Measurements from ENCODE around the gene PCDHGA4.
"Not testable (repeated sequence)": the region's sequence is repeated elsewhere in the genome, so short reads cannot be mapped to it uniquely, and the experiment has no call there.

Gene PCDHGA4

DNA sequence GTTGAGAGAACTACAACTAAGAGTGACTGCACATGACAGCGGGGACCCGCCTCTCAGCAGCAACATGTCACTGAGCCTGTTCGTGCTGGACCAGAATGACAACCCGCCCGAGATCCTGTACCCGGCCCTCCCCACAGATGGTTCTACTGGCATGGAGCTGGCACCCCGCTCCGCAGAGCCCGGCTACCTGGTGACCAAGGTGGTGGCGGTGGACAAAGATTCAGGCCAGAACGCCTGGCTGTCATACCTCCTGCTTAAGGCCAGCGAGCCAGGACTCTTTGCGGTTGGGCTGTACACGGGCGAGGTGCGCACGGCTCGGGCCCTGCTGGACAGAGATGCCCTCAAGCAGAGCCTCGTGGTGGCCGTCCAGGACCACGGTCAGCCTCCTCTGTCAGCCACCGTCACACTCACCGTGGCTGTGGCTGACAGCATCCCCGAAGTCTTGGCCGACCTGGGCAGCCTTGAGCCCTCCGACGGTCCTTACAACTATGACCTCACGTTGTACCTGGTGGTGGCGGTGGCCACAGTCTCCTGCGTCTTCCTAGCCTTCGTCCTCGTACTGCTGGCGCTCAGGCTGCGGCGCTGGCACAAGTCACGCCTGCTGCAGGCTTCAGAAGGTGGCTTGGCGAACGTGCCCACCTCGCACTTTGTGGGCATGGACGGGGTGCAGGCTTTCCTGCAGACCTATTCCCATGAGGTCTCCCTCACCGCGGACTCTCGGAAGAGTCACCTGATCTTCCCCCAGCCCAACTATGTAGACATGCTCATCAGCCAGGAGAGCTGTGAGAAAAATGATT, 29.8 kb downstream of the PCDHGA4 start:
- DNase-seq = no peak

DNA sequence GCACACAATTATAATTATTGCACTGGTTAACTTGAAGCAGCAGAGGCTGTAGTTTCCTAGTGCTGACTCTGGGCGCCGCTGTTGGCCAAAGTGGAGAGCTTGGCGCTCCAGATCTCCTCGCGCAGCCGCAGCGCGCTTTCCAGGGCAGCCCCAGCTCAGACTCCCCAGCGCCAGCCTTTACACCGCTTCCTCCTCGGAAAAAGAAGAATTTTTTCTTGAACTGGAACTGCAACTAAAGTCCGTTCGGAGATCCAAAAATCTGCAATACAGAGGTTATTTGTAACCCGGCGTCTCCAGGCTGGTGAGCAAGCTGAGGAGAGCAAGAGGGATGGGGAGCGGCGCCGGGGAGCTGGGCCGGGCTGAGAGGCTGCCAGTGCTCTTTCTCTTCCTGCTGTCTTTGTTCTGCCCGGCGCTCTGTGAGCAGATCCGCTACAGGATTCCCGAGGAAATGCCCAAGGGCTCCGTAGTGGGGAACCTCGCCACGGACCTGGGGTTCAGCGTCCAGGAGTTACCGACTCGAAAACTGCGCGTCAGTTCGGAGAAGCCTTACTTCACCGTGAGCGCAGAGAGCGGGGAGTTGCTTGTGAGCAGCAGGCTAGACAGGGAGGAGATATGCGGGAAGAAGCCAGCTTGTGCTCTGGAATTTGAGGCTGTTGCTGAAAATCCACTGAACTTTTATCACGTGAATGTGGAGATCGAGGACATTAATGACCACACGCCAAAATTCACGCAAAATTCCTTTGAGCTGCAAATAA, 32.9 kb downstream of the PCDHGA4 start, which contains the start of gene PCDHGB4:
TSS of gene PCDHGB4 (plus strand) at position 142 of the 755 bp plus-strand sequence. CDS start at position 329, 187 bp downstream.
- DNase-seq = not testable (repeated sequence)

DNA sequence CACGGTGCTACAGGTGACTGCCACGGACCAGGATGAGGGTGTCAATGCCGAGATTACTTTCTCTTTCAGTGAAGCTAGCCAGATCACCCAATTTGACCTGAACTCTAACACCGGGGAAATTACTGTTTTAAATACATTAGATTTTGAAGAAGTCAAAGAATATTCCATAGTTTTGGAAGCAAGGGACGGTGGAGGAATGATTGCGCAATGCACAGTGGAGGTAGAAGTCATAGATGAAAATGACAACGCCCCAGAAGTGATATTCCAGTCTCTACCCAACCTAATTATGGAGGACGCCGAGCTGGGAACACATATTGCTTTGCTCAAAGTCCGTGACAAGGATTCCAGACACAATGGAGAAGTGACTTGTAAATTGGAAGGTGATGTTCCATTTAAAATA, 33.8 kb downstream of the PCDHGA4 start:
- no peak for DNase-seq

- DNase-seq = no peak
These were observed 34.6 kb downstream of the PCDHGA4 start for GRCh38 chr5:141389153-141390042.

DNA sequence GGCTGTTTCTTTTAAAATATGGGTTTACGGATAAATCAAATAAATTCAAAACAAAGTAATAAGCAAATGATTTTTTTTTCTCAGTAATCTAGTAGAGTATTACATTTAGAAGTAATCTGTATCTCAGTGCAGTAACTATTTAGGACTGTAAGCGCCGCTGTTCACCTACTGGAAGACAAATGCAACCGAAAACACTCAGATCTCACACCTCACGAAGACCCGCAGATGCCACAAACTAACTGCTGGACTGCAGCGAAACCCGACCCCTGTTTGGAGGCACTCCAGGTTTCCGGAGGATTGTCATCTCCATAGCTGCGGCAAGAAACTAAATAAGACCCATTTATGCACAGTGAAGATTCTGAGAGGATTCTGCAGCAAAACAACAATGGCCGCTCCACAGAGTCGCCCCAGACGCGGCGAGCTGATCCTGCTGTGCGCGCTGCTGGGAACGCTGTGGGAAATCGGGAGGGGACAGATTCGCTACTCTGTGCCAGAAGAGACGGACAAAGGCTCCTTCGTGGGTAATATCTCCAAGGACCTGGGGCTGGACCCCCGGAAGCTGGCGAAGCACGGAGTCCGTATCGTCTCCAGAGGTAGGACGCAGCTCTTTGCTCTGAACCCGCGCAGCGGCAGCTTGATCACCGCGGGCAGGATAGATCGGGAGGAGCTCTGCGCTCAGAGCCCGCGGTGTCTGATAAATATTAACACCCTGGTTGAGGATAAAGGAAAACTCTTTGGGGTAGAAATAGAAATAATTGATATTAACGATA, 37.8 kb downstream of the PCDHGA4 start, which contains the start of gene PCDHGA8:
TSS of gene PCDHGA8 (plus strand) at position 205 of the 770 bp plus-strand sequence. CDS start at position 386, 181 bp downstream.
- no peak for DNase-seq

DNA sequence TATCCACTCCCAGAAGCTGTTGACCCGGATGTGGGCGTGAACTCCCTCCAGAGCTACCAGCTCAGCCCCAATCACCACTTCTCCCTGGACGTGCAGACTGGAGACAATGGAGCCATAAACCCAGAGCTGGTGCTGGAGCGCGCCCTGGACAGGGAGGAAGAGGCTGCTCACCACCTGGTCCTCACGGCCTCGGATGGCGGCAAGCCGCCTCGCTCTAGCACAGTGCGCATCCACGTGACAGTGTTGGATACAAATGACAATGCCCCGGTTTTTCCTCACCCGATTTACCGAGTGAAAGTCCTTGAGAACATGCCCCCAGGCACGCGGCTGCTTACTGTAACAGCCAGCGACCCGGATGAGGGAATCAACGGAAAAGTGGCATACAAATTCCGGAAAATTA, 38.4 kb downstream of the PCDHGA4 start:
- DNase-seq = no peak

GRCh38 chr5:141394401-141395187, 39.8 kb downstream of the PCDHGA4 start:
- DNase-seq = not testable (repeated sequence)

DNA sequence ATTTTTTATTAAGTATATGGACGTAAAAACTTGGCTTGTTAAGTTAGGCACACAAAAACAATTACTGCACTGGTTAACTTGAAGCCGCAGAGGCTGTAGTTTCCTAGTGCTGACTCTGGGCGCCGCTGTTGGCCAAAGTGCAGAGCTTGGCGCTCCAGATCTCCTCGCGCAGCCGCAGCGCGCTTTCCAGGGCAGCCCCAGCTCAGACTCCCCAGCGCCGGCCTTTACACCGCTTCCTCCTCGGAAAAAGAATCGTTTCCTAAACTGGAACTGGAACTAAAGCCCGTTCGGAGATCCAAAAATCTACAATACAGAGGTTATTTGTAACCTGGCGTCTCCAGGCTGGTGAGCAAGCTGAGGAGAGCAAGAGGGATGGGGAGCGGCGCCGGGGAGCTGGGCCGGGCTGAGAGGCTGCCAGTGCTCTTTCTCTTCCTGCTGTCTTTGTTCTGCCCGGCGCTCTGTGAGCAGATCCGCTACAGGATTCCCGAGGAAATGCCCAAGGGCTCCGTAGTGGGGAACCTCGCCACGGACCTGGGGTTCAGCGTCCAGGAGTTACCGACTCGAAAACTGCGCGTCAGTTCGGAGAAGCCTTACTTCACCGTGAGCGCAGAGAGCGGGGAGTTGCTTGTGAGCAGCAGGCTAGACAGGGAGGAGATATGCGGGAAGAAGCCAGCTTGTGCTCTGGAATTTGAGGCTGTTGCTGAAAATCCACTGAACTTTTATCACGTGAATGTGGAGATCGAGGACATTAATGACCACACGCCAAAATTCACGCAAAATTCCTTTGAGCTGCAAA, 43.1 kb downstream of the PCDHGA4 start, which contains the start of gene PCDHGB5:
TSS of gene PCDHGB5 (plus strand) at position 192 of the 796 bp plus-strand sequence. CDS start at position 373, 181 bp downstream.
- not testable (repeated sequence) for DNase-seq

- no peak for DNase-seq
These were observed 43.8 kb downstream of the PCDHGA4 start for GRCh38 chr5:141398608-141399007.

DNA sequence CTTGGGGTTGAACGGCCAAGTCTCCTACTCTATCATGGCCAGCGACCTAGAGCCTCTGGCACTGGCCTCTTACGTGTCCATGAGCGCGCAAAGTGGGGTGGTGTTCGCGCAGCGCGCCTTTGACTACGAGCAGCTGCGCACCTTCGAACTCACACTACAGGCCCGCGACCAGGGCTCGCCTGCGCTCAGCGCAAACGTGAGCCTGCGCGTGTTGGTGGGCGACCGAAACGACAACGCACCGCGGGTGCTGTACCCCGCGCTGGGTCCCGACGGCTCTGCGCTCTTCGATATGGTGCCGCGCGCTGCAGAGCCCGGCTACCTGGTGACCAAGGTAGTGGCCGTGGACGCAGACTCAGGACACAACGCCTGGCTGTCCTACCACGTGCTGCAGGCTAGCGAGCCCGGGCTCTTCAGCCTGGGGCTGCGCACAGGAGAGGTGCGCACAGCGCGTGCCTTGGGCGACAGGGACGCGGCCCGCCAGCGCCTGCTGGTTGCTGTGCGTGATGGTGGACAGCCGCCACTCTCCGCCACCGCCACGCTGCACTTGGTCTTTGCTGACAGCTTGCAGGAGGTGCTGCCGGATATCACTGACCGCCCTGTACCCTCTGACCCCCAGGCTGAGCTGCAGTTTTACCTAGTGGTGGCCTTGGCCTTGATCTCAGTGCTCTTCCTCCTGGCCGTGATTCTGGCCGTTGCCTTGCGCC, 44.9 kb downstream of the PCDHGA4 start:
- no peak for DNase-seq

- no peak for DNase-seq
These were observed 47.9 kb downstream of the PCDHGA4 start, which contains the start of gene PCDHGA9 for GRCh38 chr5:141402553-141403243. TSS of gene PCDHGA9 (plus strand) at chr5:141402778. CDS start at chr5:141402953, 175 bp downstream.

DNA sequence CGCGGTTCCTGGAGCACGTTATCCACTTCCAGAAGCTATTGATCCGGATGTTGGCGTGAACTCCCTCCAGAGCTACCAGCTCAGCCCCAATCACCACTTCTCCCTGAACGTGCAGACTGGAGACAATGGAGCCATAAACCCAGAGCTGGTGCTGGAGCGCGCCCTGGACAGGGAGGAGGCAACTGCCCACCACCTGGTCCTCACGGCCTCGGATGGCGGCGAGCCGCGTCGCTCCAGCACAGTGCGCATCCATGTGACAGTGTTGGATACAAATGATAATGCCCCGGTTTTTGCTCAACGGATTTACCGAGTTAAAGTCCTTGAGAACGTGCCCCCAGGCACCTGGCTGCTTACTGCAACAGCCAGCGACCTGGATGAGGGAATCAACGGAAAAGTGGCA, 48.6 kb downstream of the PCDHGA4 start:
- no peak for DNase-seq

Measured in activated CD4-positive, alpha-beta T cell treated with anti-CD3 and anti-CD28 coated beads for 4 hours (primary cell).